OCI-LY7 (cell line): ENCODE data around the gene NPLOC4. TPM values are rescaled to one million over a fixed set of nuclear protein-coding genes. Genes with fewer than 3 reads are reported as not detected.

Experiments
- BruUV-seq: library from RNA; stranded (reverse); fragments of 400-500 nt; replicated peaks from 2 replicates; lab custom pipeline; 2021; lab: Mats Ljungman, UMichigan
- CTCF ChIA-PET: fragments of 300-600 bp; sonication (Branson Sonifier 250); formaldehyde crosslinking; loops from one replicate; lab custom pipeline; 2022; ENCODE audit warnings: antibody characterized with exemption; ENCODE audit not compliant: unreplicated experiment; lab: Charles Lee
- POLR2A ChIA-PET: fragments of 300-600 bp; sonication (Branson Sonifier 250); formaldehyde crosslinking; loops from one replicate; lab custom pipeline; 2022; ENCODE audit warnings: antibody characterized with exemption; lab: Charles Lee
- DNase-seq: peaks from one replicate; pipeline ENCODE4 v3.0.0-alpha.2; 2015; ENCODE audit warnings: low spot score
- H2AFZ ChIP-seq: fragments of 200-600 bp; sonication (generic), shearing (Covaris generic); 2 replicates; pipeline ENCODE4 v1.6.1; 2014; ENCODE audit warnings: mild to moderate bottlenecking, antibody characterized with exemption, low read length, moderate library complexity
- H3K27ac ChIP-seq: fragments of 200-600 bp; sonication (generic); 2 replicates; pipeline ENCODE4 v1.5.1; 2014; ENCODE audit warnings: mixed run types, low read depth, mild to moderate bottlenecking, moderate library complexity, low read length, inconsistent platforms; ENCODE audit not compliant: poor library complexity, severe bottlenecking
- H3K36me3 ChIP-seq: fragments of 200-600 bp; sonication (generic); 2 replicates; pipeline ENCODE4 v1.6.1; 2014; ENCODE audit warnings: mild to moderate bottlenecking, antibody characterized with exemption, low read length, moderate library complexity, mixed read lengths; ENCODE audit not compliant: insufficient read depth
- H3K4me1 ChIP-seq: fragments of 200-600 bp; sonication (generic); 2 replicates; pipeline ENCODE4 v1.5.1; 2014; ENCODE audit warnings: mild to moderate bottlenecking, low read length; ENCODE audit not compliant: insufficient read depth, poor library complexity, severe bottlenecking
- H3K4me2 ChIP-seq: fragments of 200-600 bp; sonication (generic); 2 replicates; pipeline ENCODE4 v1.6.1; 2014; ENCODE audit warnings: mild to moderate bottlenecking, low read length
- H3K4me3 ChIP-seq: fragments of 200-600 bp; sonication (generic); 2 replicates; pipeline ENCODE4 v1.5.1; 2014; ENCODE audit warnings: mild to moderate bottlenecking, low read depth, low read length; ENCODE audit not compliant: poor library complexity, severe bottlenecking
- H3K79me2 ChIP-seq: fragments of 200-600 bp; sonication (generic); 2 replicates; pipeline ENCODE4 v1.6.1; 2016; ENCODE audit warnings: low read depth, mild to moderate bottlenecking, low read length, moderate library complexity, mixed read lengths; ENCODE audit not compliant: insufficient read depth
- H3K9me2 ChIP-seq: fragments of 200-600 bp; sonication (generic); 2 replicates; pipeline ENCODE4 v1.6.1; 2016; ENCODE audit warnings: mild to moderate bottlenecking, low read length, mixed read lengths; ENCODE audit not compliant: insufficient read depth
- H3K9me3 ChIP-seq: fragments of 200-600 bp; sonication (generic); 2 replicates; pipeline ENCODE4 v1.6.1; 2014; ENCODE audit warnings: mild to moderate bottlenecking, mixed run types, low read length, mixed read lengths
- H4K20me1 ChIP-seq: fragments of 200-600 bp; sonication (generic); 2 replicates; pipeline ENCODE4 v1.6.1; 2014; ENCODE audit warnings: mild to moderate bottlenecking, antibody characterized with exemption, low read length, moderate library complexity, mixed read lengths; ENCODE audit not compliant: insufficient read depth
- EZH2phosphoT487 ChIP-seq: fragments of 200-600 bp; sonication (generic); IDR thresholded peaks from 2 replicates; pipeline ENCODE4 v1.6.1; 2018; ENCODE audit warnings: low read depth, borderline replicate concordance, mild to moderate bottlenecking, mixed run types, antibody characterized with exemption, low read length, moderate library complexity, mixed read lengths
- intact Hi-C: fragments of 100-400 bp; cut with micrococcal nuclease; formaldehyde crosslinking; loops from one replicate; pipeline ENCODE4 v1.10.0; 2022; ENCODE audit not compliant: unreplicated experiment
- total RNA-seq, 2 experiments: library from RNA; depleted of rRNA in 1 of 2; stranded (reverse); fragments of >200 nt in 1 of 2; shearing (Covaris generic) in 1 of 2; gene quantifications; 2 replicates each; pipeline ENCODE4 v1.2.3, GENCODE V29; 2014 to 2022
- TF ChIP-seq, protein P1 (sequence below): fragments of 200-600 bp; sonication (generic); conservative IDR thresholded peaks from 2 replicates; pipeline ENCODE4 v1.5.1; 2014; ENCODE audit warnings: mild to moderate bottlenecking, antibody characterized with exemption, low read length, moderate library complexity, mixed read lengths

NPLOC4 gene
- total RNA-seq, 2 experiments from 2014 or later: 69.6 to 118 TPM

DNA sequence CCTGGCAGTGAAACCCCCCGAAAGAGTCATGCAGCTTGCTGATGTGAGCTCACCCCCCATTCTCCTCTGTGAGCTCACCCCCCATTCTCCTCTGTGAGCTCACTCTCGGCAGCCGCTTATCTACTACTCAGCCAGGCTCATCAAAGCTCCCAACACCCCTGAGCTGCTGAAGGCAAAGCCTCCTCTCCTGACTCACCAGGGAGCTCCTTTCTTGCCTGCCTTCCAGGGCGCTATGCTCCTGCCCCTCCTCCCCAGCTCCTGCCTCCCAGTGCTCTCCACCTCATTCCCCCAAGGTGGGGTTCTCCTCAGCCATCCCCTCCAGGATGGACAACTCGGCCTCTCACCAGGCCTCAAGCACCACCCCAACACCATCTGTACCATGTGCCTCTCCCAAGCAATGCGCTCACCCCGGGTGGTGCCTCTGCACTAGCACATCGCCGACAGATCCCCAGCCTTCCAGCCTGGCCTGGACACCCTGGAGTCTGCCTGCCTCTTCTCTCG, 57.0 kb downstream of the NPLOC4 start:
- no peaks in the 10 kb centered on the region for H3K4me1 ChIP-seq
- H3K79me2 ChIP-seq: no peaks in the 10 kb centered on the region
- no peak overlapping the region for H2AFZ ChIP-seq
- no peaks in the 10 kb centered on the region for H3K9me3 ChIP-seq
- POLR2A ChIA-PET: no interaction called here
- no peaks in the 10 kb centered on the region for H4K20me1 ChIP-seq
- no peak overlapping the region for H3K4me2 ChIP-seq
- no peak overlapping the region for H3K4me3 ChIP-seq
- CTCF ChIA-PET: no interaction called here
- intact Hi-C loops: no loop called here
- no peak for DNase-seq
- TF ChIP-seq, protein P1, sequence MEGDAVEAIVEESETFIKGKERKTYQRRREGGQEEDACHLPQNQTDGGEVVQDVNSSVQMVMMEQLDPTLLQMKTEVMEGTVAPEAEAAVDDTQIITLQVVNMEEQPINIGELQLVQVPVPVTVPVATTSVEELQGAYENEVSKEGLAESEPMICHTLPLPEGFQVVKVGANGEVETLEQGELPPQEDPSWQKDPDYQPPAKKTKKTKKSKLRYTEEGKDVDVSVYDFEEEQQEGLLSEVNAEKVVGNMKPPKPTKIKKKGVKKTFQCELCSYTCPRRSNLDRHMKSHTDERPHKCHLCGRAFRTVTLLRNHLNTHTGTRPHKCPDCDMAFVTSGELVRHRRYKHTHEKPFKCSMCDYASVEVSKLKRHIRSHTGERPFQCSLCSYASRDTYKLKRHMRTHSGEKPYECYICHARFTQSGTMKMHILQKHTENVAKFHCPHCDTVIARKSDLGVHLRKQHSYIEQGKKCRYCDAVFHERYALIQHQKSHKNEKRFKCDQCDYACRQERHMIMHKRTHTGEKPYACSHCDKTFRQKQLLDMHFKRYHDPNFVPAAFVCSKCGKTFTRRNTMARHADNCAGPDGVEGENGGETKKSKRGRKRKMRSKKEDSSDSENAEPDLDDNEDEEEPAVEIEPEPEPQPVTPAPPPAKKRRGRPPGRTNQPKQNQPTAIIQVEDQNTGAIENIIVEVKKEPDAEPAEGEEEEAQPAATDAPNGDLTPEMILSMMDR: no peak
- no peak for TF ChIP-seq EZH2phosphoT487
- H3K27ac ChIP-seq: no peak overlapping the region
- no peaks in the 10 kb centered on the region for H3K9me2 ChIP-seq
- H3K36me3 ChIP-seq: peaks cover 78% of the 10 kb centered on the region
- no TSS peak for BruUV-seq

DNA sequence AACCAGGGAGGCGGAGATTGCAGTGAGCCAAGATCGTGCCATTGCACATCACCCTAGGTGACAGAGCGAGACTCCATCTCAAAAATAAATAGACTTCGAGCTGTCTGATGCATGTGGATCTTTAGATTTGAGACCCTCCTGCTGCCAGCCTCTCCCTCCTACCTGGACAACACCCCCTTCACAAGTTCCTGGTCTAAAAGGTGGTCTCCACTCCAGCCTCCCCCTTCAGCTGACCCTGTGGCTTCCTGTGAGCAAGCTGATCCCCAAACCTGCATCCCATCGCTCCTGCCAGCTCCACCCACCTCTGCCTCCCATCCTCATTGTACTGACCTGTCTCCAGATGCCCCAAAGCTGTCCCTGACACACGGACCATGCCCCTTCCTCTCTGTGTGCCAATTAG, 57.6 kb downstream of the NPLOC4 start:
- DNase-seq: no peak
- H4K20me1 ChIP-seq: no peaks in the 10 kb centered on the region
- no peaks in the 10 kb centered on the region for H3K9me2 ChIP-seq
- BruUV-seq: no TSS peak
- peaks cover 78% of the 10 kb centered on the region for H3K36me3 ChIP-seq
- CTCF ChIA-PET: no interaction called here
- no peaks in the 10 kb centered on the region for H3K9me3 ChIP-seq
- no peak overlapping the region for H2AFZ ChIP-seq
- H3K4me1 ChIP-seq: no peaks in the 10 kb centered on the region
- H3K4me3 ChIP-seq: no peak overlapping the region
- POLR2A ChIA-PET: no interaction called here
- H3K27ac ChIP-seq: no peak overlapping the region
- no peak overlapping the region for H3K4me2 ChIP-seq
- TF ChIP-seq EZH2phosphoT487: no peak
- TF ChIP-seq, protein P1: no peak
- intact Hi-C loops: no loop called here
- H3K79me2 ChIP-seq: no peaks in the 10 kb centered on the region

DNA sequence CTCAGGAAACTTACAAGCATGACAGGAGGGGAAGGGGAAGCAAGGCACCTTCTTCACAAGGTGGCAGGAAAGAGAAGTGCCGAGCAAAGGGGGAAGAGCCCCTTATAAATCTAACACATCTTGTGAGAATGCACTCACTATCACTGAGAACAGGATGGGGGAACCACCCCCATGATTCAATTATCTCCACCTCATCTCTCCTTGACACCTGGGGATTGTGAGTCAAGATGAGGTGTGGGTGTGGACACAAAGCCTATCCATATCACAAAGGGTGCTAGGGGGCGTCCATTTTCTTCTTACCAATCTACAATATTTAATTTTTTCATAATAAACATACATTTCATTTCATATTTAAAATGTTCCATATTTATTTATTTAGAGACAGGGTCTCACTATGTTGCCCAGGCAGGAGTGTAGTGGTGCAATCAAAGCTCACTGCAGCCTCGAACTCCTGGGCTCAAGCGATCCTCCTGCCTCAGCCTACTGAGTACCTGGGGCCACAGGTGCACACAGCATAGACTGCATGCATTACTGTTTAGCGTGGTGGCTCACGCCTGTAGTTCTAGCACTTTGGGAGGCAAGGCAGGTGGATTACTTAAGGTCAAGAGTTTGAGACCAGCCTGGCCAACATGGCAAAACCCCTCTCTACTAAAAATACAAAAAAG, 58.2 kb downstream of the NPLOC4 start:
- POLR2A ChIA-PET: no interaction called here
- Histone ChIP-seq H3K36me3 (peaks cover 78% of the 10 kb centered on the region), H3K9me2 (no peaks in the 10 kb centered on the region), H3K4me3 (no peak overlapping the region), H3K79me2 (no peaks in the 10 kb centered on the region), H3K4me2 (no peak overlapping the region), H4K20me1 (no peaks in the 10 kb centered on the region), H2AFZ (no peak overlapping the region), H3K27ac (no peak overlapping the region), H3K9me3 (no peaks in the 10 kb centered on the region), H3K4me1 (no peaks in the 10 kb centered on the region)
- no peak for TF ChIP-seq EZH2phosphoT487
- TF ChIP-seq, protein P1: no peak
- no peak for DNase-seq
- BruUV-seq: no TSS peak
- intact Hi-C loops: no loop called here
- CTCF ChIA-PET: no interaction called here
